Measurements from ENCODE around the gene MIS12. TPM values are rescaled to one million over a fixed set of nuclear protein-coding genes. Genes with fewer than 3 reads are reported as not detected.

Gene MIS12
- total and polyA plus RNA-seq, 4 donors: 4.3 to 18.6 (median 11.1) TPM

GRCh38 chr17:5531085-5531418 is 44.7 kb downstream of the MIS12 start:
- peaks cover 0 to 3% (median 0%) of the 10 kb centered on the region in 4 donors for H3K36me3 ChIP-seq (ENCODE audit: control insufficient read depth in 4 of 4, insufficient read depth in 3 of 4, low read depth in 1 of 4, low read length in 3 of 4)
- TF ChIP-seq REST (IDR thresholded peaks at IDR 0.05) (no peak), MAX (IDR thresholded peaks at IDR 0.05) (no peak), YY1 (IDR thresholded peaks at IDR 0.05) (no peak), SP1 (IDR thresholded peaks at IDR 0.05) (no peak), EGR1 (IDR thresholded peaks at IDR 0.05; ENCODE audit: low read depth in 2 of 2) (no peak), FOXA2 (IDR thresholded peaks at IDR 0.05) (no peak), ATF3 (IDR thresholded peaks at IDR 0.05) (no peak), NR2F2 (IDR thresholded peaks at IDR 0.05) (no peak)

GRCh38 chr17:5532581-5532980 is 46.2 kb downstream of the MIS12 start:
- Histone ChIP-seq H3K36me3 (ENCODE audit: control insufficient read depth in 4 of 4, insufficient read depth in 3 of 4, low read depth in 1 of 4, low read length in 3 of 4) (peaks cover 0 to 3% (median 0%) of the 10 kb centered on the region in 4 donors), H3K9ac (ENCODE audit: low read depth in 1 of 2, low read length in 2 of 2) (no peak overlapping the region)

More at GRCh38 chr17:5531085-5531418, 44.7 kb downstream of the MIS12 start:
- H3K27me3 ChIP-seq (ENCODE audit: control insufficient read depth in 4 of 4, insufficient read depth in 4 of 4, low read length in 3 of 4): no peaks in the 10 kb centered on the region
- no peak overlapping the region for H3K27ac ChIP-seq (ENCODE audit: low read depth in 1 of 2, low read length in 2 of 2)
- H3K9me3 ChIP-seq (ENCODE audit: control insufficient read depth in 4 of 4, low read length in 3 of 4): no peaks in the 10 kb centered on the region
- H3K9ac ChIP-seq (ENCODE audit: low read depth in 1 of 2, low read length in 2 of 2): no peak overlapping the region
- 89% methylated on average over 4 of the region's 4 CpGs for WGBS
- no peak overlapping the region for H3K4me3 ChIP-seq (ENCODE audit: low read depth in 1 of 3, low read length in 3 of 3)
- H3K4me1 ChIP-seq (ENCODE audit: control insufficient read depth in 4 of 4, insufficient read depth in 4 of 4, low read length in 3 of 4): no peaks in the 10 kb centered on the region
- no peak for DNase-seq (ENCODE audit: low spot score)

More at GRCh38 chr17:5532581-5532980, 46.2 kb downstream of the MIS12 start:
- H3K4me1 ChIP-seq (ENCODE audit: control insufficient read depth in 4 of 4, insufficient read depth in 4 of 4, low read length in 3 of 4): no peaks in the 10 kb centered on the region
- H3K27ac ChIP-seq (ENCODE audit: low read depth in 1 of 2, low read length in 2 of 2): no peak overlapping the region
- H3K27me3 ChIP-seq (ENCODE audit: control insufficient read depth in 4 of 4, insufficient read depth in 4 of 4, low read length in 3 of 4): no peaks in the 10 kb centered on the region
- no peak for DNase-seq (ENCODE audit: low spot score)
- 81% methylated on average over 8 of the region's 8 CpGs for WGBS
- TF ChIP-seq FOXA1 (IDR thresholded peaks at IDR 0.05): no peak
- no peak for TF ChIP-seq ZBTB33 (IDR thresholded peaks at IDR 0.05)
- no peak for TF ChIP-seq NR2F2 (IDR thresholded peaks at IDR 0.05)
- TF ChIP-seq MAX (IDR thresholded peaks at IDR 0.05): no peak
- TF ChIP-seq REST (IDR thresholded peaks at IDR 0.05): no peak
- no peak for TF ChIP-seq RXRA (IDR thresholded peaks at IDR 0.05)
- TF ChIP-seq TAF1 (conservative IDR thresholded peaks at IDR 0.05): no peak
- no peak for TF ChIP-seq JUND (IDR thresholded peaks at IDR 0.05)
- TF ChIP-seq HNF4G (IDR thresholded peaks at IDR 0.05): no peak
- H3K9me3 ChIP-seq (ENCODE audit: control insufficient read depth in 4 of 4, low read length in 3 of 4): no peaks in the 10 kb centered on the region
- H3K4me3 ChIP-seq (ENCODE audit: low read depth in 1 of 3, low read length in 3 of 3): no peak overlapping the region

All from liver (tissue), 9 donors.